HG03439 (cell line): Measurements from ENCODE around the gene CYP20A1.
"Not testable (repeated sequence)": the region's sequence is repeated elsewhere in the genome, so short reads cannot be mapped to it uniquely, and the experiment has no call there.

Source experiments
- ATAC-seq: cut with Tn5 transposase; IDR thresholded peaks from one replicate; pipeline ENCODE4 v1.9.1; 2021; ENCODE audit warnings: mild to moderate bottlenecking, moderate library complexity; ENCODE audit not compliant: unreplicated experiment

The CYP20A1 gene

DNA sequence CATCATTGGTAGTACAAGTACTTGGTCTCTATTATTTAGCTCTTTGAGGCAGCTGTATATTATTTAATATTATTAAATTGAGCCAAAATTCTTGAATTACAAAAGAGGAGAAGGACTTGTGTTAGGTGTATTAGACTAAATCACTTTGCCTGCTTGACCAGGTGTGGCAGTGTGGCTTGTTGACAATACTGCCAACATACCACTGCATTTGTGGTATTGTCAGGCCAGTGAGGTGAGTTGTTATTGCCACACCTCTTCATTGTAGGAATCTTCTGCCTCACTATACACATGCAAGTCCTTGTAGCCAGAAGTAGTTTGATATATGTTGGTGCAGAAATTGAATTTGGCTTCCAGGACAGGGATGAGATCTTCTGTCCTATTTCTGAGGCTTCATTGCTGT is 40.5 kb downstream of the CYP20A1 start:
- no peak for ATAC-seq

DNA sequence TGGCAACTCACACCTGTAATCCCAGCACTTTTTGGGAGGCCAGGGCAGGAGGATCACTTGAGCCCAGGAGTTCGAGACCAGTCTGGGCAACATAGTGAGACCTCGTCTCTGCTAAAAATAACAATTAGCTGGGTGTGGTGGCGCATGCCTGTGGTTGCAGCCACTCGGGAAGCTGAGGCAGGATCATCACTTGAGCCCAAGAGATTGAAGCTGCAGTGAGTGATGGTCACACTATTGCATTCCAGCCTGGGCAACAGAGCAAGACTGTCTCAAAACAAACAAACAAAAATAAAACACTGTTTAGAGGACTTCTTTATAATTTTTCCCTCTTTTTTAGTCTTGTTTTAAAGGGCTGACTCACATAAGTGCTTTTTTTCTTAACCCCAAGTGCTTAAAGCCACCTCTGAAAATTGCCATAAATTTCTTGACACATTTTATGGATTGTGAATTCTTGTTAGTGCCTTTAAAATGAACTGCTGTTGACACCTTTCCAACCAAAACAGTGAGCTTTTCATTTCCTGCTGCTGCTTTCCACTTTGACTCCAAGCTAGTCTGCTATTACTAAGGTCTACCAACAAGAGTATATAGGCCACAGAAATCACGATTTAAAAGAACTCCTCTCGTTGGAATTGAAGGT is 41.7 kb downstream of the CYP20A1 start:
- ATAC-seq: no peak

DNA sequence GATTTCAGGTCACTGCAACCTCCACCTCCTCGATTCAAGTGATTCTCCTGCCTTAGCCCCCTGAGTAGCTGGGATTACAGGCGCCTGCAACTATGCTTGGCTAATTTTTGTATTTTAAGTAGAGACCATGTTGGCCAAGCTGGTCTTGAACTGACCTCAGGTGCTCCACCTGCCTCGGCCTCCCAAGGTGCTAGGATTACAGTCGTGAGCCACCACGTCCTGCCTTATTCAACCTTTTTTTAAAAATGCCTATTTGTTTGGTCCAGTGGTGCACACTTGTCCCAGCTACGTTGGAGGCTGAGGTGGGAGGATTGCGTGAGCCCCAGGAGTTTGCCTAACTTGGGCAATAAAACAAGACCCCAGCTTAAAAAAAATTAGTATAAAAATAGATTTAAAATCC is 43.3 kb downstream of the CYP20A1 start:
- no peak for ATAC-seq

DNA sequence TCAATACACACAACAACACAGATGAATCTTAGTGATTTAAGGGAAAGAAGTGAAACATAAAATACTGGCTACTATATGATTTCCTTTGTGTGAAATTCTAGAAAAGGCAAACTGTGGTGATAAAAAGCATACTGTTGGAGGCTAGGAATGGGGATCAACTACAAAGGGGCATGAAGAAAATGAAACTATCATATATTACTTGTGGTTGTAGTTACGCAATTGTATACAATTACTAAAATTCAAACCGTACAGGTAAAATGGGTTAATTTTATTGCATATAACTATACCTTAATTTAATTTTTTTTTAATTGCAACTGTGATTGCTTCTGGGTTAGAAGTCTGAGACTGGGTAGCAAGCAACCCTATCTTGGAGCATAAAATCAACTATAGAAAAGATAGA is 47.7 kb downstream of the CYP20A1 start:
- ATAC-seq: no peak

DNA sequence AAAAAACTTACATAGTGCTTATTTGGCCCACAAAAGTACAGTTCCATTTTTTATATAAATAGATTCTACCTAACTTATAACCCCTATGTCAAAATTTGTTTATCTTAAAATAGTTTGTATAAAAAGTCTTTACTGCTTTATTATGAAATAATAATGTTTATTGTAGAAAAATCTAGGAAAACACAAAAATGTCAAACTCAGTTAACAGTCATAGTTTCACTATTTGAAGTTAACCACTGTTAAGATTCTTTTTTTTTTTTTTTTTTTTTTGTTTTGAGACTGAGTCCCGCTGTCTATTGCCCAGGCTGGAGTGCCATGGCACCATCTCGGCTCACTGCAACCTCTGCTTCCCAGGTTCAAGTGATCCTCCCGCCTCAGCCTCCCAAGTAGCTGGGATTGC is 62.8 kb downstream of the CYP20A1 start:
- no peak for ATAC-seq

DNA sequence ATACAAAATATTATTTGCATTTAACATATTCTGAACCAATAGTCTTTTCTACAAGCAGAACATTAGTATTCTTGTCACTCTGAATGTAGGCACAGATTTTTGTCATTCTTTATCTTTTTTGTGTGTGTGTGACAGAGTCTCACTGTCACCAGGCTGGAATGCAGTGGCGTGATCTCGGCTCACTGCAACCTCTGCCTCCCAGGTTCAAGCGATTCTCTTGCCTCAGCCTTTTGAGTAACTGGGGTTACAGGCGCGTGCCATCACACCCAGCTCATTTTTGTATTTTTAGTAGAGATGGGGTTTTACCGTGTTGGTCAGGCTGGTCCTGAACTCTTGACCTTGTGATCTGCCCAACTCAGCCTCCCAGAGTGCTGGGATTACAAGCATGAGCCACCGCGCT is 63.8 kb downstream of the CYP20A1 start:
- not testable (repeated sequence) for ATAC-seq

DNA sequence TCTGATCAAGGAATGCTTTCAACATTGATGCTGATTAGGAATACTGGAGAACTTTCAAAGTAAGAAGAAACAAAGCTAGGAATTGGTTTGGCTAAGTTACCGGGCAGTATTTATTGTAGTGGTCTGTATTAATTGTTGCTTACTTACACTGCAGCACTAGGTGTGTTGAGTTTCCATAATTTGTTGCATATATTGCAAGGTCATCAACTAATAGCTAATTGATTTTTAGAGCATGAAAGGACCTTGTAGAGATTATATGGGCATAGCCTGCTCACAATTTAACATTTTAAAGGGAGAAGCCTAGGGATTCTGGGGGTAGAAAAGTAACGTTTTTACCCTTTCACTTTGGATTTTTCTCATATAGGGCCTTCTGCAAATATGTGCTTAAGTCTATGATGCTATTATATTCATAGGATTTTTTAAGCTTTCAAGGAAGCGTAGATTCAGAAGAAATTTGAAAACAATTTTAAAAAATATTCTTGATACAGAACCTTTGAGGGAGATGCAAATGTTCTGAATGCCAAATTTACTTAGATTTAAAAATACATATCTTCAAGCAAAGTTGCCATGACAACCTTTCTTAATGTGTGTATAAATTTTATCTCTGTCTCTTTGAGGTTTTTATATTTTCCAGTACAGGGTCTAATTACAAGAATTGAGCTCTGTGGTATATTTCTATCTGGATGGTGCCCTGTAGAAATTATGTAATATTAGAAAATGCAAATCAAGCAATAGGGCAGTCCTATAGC is 72.0 kb downstream of the CYP20A1 start:
- no peak for ATAC-seq

DNA sequence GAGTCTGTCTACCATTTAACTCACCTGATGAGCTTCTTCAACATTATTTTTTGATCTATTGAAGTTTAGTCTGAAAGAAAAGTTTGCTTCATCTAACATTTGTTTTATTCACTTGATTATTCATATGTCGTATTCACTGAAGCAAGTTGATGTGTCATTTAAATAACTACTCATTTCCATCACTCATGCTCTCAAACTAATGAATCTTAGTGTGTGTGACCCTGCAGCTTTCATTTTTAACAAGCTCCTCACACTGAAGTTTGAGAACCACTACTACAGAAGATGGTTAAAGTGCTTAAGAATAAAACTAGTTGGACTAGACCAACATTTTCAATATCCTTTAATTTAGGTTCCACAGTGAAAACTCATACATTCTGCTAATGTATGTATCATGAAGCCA is 87.5 kb downstream of the CYP20A1 start:
- no peak for ATAC-seq

DNA sequence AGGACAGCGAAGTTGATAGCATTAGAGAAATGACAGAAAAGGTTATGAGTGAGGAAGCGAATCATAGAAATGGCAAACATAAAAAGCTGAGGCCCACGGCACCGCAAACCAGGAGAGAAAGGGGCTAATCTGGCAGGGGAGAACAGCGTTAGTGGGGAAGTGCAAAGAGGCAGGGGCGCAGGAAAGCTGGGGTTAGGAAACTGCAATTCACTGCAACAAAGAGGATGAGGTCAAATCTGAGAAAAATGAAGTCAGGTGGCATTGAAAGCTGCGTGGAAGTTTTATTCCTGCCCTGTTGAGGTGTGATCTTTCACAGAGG is 88.7 kb downstream of the CYP20A1 start:
- ATAC-seq: no peak

DNA sequence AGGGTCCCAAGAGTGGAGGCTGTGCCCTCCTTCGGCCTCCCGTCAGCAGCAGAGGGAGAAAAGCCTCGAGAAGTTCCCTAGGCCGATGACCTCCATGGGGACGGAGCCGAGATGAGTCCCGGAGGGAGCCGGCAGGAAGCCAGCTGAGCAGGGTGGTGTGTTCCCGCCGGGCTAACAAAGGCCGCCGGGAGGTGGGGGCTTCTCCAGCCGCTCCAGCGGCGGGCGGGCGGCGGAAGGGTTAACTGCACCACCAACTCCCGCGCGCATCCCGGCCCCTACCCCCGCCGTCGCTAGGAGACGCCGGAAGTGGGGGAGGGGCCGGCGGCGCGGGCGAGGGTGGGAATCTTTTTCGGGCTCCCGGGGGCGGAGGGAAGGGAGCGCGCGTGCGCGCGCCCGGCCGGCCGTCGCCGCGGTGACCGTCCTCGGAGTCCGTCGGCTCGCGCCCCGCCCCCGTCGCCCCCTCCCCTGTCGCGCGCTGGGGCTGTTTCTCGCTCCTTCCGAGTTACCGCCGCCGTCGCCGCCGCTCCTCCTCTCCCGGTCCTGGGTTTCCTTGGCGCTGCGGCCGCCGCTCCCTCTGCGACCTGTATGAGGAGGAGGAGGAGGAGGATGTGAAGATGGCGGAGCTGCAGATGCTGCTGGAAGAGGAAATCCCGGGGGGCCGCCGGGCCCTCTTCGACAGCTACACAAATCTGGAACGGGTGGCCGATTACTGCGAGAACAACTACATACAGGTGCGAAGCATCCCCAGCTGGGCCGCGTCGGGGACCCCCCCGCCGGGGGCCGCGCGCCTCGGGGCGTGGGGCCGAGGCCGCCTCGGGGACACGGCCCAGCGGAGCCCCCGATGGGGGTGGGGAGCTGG is 89.3 kb downstream of the CYP20A1 start, which contains the start of gene ABI2:
ABI2 (plus strand) TSS at position 494 of the 859 bp plus-strand sequence; CDS start at position 615, 121 bp downstream.
- ATAC-seq: peak; percentile 53

DNA sequence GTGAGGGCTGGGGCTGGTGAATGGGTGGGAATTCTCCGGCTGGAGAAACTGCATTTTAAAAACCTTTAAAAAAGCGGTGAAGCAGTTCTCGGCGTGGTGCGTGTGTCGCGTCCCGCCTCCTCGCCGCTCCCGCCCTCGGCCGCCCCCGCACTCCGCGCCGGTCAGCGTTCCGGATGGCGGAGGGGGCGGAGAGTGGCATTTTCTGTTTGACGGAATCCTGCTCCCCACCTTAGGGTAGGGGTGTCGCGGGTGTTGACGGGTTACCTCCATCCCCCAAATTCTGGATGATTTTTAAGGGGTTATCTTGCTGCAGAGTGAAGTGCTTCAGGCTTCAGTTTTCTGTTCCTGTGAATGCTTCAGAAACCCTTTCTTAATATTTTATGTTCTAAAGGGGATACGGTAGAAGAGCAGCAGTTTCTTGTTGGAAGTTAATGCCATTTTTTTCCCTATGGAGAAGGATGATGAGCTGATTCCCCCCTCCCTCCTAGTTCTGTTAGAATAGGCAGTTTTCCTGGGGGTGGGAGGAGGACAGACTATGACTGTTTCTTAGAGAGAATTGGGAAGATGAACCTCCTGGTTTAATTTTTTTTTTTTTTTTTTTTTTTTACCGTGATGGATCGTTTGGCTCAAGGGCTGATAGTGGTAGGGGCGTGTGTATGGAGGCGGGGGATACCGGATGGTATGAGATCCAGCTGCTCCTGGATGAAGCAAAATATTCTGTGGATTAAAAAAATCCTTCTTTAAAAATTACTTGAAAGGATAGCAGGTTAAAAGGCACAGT is 90.1 kb downstream of the CYP20A1 start:
- peak; percentile 61 for ATAC-seq

DNA sequence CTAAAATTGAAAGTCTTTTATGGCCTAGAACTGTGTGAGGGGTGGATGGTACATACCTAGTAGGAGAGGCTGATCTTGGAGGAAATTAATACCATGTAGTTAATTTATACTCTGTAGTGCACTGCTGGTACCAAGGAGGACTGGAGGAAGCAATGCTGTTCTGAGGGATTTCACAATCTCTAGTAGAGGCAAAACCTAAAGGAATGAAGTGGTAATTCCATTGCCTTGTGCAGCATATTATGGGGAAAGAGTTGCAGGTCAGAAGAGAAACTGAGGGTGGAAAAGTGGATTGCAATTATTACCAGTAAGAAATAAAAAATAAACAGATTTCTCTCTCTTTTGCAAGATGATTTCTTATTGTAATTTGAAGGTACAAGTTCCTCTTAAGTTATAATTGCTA is 91.6 kb downstream of the CYP20A1 start:
- ATAC-seq: no peak

DNA sequence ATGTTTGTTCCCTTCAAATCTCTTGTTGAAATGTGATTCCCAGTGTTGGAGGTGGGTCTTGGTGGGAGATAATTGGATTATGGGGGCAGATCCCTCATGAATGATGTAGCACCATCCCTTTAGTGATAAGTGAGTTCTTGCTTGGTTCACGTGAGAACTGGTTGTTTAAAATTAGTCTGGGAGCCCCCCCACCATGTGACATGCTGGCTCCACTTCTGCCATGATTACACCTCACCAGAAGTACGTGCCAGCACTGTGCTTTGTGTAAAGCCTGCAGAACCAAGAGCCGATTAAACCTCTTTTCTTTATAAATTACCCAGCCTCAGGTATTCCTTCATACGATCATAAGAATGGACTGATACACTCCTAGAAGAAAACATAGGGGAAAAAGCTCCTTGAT is 99.5 kb downstream of the CYP20A1 start:
- no peak for ATAC-seq

DNA sequence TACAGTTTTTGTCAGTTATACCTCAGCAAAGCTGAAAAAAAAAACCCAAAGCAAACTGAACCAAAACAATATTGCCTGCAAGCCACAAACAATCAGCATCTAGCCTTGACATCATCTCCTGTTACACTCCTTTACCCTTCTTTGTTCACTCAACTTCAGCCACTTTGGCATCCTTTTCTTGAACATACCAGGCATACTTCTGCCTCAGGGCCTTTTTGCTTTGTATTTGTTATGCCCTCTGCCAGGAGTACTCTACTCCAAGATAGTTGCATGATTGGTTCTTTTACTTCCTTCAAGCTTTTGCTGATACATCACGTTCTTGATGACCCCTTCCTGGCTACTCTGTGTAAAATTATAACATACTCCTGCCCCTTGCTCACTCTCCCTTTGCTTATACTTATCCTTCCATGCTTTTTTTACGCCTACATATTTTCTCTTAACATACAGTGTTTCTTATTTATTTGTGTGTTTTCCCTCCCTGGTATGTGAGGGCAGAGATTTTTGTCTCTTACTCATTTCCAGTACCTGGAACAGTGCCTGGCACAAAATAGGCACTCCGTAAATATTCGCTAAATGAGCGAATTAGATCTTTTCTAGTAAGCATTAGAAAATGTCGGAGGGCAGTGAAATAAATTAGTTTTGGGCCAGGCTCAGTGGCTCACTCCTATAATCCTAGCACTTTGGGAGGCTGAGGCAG is 102.1 kb downstream of the CYP20A1 start:
- no peak for ATAC-seq

DNA sequence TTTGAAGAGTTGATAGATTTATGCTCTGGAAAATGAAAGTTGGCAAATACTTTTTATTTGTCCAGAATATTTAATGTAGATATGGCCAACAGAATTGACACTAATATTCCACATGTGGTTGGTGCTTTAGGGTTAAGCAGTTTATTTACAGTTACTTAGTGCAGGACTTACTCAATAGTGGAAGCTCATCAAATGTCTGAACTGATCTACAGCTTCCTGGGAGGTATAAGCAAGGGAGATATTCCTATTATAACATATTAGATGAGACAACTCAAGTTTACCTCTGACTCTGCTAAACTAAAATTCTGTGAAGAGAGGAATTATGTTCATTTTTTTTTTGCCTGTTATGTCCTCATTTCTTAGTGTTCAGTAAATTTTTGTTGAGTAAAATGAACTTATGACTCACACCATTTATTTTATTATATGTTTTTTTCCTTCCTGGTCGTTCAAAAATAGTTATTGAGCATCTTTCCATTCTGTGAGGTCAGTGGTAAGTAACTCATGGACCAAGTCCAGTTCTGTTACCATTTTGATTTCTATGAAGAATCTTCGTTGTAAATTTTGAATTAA is 103.0 kb downstream of the CYP20A1 start:
- ATAC-seq: no peak

DNA sequence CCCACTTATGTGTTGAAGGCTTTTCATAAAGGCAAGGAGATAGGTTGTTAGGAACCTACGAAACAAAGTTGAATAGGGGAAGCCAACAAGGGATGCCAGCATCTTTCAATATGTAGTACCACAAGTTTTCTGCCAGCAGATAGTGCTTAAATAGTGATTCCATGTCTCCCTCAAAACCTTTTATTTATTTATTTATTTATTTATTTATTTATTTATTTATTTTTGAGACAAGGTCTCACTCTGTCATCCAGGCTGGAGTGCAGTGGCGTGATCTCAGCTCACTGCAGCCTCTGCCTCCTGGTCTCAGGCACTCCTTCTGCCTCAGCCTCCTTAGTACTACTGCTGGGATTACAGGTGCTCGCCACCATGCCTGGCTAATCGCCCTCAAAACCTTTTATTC is 103.6 kb downstream of the CYP20A1 start:
- ATAC-seq: not testable (repeated sequence)

DNA sequence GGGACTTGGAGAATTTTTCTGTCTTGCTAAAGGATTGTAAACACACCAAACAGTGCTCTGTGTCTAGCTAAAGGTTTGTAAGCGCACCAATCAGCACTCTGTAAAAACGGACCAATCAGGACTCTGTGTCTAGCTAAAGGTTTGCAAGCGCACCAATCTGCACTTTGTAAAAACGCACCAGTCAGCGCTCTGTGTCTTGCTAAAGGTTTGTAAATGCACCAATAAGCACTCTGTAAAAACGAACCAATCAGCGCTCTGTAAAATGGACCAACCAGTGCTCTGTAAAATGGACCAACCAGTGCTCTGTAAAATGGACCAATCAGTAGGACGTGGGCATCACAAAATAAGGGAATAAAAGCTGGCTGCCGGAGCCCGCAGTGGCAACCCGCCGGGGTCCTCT is 105.8 kb downstream of the CYP20A1 start:
- no peak for ATAC-seq

DNA sequence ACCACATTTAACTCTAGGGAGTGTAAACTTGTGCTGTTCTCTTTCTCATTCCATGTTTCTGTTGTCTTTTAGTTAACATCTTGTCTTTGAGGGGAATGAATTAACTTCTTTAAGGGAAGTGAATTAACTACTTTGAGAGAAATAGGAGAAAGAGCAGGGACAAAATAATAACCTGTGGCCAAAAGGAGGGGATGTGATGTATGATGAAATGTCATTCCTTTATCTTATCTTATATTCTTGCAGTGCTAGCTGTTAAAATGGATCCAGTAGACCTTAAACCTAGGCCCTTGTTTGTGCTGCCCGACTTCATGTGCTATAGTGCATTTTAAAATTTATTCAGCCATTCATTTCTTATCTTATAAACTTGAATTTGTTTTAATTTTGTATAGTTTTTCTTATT is 107.8 kb downstream of the CYP20A1 start:
- no peak for ATAC-seq

DNA sequence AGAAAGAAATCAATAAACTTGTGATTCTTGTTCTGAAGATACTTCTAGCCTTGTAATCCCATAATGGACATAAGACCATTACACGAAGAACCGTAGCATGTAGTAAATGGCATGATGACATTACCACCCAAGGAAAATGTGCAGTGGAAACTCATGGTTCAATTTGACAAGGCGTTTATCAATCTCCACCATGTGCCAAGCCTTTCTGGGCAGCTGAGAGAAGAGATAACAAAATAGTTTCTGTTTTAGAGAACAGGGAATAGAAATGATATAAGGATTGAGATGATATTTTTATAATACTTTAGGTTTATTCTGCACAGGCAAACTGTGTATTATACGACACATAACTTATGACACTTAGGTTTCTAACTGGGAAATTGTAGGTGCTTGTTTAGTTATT is 108.6 kb downstream of the CYP20A1 start:
- no peak for ATAC-seq

DNA sequence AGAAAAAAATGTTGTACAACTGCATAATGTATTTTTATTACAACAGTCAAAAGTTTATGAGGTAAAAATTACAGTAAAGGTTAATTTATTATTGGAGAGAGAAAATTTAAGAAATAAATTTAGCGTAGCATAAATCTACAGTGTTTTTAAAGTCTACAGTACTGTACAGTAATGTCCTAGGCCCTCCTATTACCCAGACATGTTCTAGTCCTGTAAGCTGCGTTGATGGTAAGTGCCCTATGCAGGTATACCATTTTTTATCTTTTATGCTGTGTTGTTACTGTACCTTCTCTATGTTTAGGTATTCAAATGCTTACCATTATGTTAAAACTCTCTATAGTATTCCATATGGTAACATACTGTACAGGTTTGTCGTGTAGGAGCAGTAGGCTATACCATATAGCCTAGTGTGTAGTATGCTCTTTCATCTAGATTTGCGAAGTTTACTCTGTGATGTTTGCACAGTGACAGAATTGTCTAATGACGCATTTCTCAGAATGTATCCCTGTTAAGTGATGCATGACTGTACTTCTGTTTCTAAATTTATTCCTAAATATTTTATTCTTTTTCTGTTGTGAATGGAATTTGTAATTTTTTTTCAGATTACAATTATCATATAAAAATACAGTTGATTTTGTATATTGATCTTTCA is 113.9 kb downstream of the CYP20A1 start:
- no peak for ATAC-seq
